AG09309 (cell line): Measurements from ENCODE around the gene SGTB.

Experiments used
- DNase-seq: peaks from one replicate; pipeline ENCODE4 v3.0.0-alpha.2; 2010; ENCODE audit warnings: low read depth
- H3K4me3 ChIP-seq: 2 replicates; pipeline ENCODE4 v1.5.1; 2011; ENCODE audit warnings: mild to moderate bottlenecking, low read depth, low read length, moderate library complexity; ENCODE audit not compliant: control insufficient read depth
- TF ChIP-seq, protein P1 (sequence below): IDR thresholded peaks from 2 replicates; pipeline ENCODE4 v1.5.1; 2011; ENCODE audit warnings: mild to moderate bottlenecking, low read depth, low read length, inconsistent platforms; ENCODE audit not compliant: insufficient read depth, control insufficient read depth; ENCODE audit errors: missing control alignments

The SGTB gene

GRCh38 chr5:65674749-65675148 is 47.2 kb downstream of the SGTB start:
- DNase-seq = no peak
- TF ChIP-seq, protein P1, sequence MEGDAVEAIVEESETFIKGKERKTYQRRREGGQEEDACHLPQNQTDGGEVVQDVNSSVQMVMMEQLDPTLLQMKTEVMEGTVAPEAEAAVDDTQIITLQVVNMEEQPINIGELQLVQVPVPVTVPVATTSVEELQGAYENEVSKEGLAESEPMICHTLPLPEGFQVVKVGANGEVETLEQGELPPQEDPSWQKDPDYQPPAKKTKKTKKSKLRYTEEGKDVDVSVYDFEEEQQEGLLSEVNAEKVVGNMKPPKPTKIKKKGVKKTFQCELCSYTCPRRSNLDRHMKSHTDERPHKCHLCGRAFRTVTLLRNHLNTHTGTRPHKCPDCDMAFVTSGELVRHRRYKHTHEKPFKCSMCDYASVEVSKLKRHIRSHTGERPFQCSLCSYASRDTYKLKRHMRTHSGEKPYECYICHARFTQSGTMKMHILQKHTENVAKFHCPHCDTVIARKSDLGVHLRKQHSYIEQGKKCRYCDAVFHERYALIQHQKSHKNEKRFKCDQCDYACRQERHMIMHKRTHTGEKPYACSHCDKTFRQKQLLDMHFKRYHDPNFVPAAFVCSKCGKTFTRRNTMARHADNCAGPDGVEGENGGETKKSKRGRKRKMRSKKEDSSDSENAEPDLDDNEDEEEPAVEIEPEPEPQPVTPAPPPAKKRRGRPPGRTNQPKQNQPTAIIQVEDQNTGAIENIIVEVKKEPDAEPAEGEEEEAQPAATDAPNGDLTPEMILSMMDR = no peak
- no peak overlapping the region for H3K4me3 ChIP-seq

GRCh38 chr5:65672796-65673195 is 49.1 kb downstream of the SGTB start:
- TF ChIP-seq, protein P1 = no peak
- H3K4me3 ChIP-seq = no peak overlapping the region
- DNase-seq = peak; percentile 27

DNA sequence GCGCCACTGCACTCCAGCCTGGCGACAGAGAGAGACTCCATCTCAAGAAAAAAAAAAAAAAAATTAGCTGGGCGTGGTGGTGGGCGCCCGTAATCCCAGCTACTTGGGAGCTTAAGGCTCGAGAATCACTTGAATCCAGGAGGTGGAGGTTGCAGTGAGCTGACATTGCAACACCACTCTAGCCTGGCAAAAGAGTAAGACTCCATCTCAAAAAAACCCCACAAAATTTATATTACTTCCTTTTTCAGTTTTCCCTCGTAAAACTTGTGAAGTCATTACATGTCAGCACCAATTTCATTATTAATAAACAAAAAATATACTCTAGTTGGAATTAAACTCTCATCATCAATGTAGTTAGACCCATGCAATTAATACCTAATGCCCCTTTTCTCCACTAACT is 53.2 kb downstream of the SGTB start:
- no peak overlapping the region for H3K4me3 ChIP-seq
- TF ChIP-seq, protein P1 = no peak
- no peak for DNase-seq

GRCh38 chr5:65663804-65664521 is 57.9 kb downstream of the SGTB start:
- TF ChIP-seq, protein P1 = peak; percentile 47
- no peak for DNase-seq
- no peak overlapping the region for H3K4me3 ChIP-seq

DNA sequence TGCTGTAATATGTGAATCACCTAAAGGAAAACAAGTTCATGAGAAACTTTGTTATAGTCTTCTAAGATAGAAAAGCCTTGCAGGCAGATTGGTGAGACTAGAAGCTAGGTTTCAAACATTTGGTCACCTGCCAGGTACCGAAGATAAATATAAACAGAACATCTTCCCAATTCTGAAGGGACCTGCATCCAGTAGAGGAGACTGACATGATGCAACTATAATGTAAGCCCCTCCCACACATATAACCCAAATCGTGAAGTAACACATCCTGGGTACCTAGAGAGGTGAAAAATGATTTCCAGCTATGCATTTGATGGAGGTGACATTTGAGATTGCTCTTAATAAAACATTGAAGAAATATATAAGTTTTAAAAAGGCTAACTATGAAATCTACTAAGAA is 67.2 kb downstream of the SGTB start:
- H3K4me3 ChIP-seq = no peak overlapping the region
- DNase-seq = no peak

GRCh38 chr5:65651144-65651543 is 70.8 kb downstream of the SGTB start:
- TF ChIP-seq, protein P1 = no peak
- H3K4me3 ChIP-seq = no peak overlapping the region
- no peak for DNase-seq

More for the DNA sequence above, 67.2 kb downstream of the SGTB start:
- TF ChIP-seq, protein P1 = no peak

- no peak overlapping the region for H3K4me3 ChIP-seq
- TF ChIP-seq, protein P1 = no peak
- DNase-seq = no peak
These were observed 74.0 kb downstream of the SGTB start for GRCh38 chr5:65647941-65648340.
